ENCODE measurements around the gene KHDC1.
"Not testable (repeated sequence)": the region's sequence is repeated elsewhere in the genome, so short reads cannot be mapped to it uniquely, and the experiment has no call there.

KHDC1 gene

GRCh38 chr6:73262671-73263569, at the start of gene KHDC1:
KHDC1 (minus strand) TSS chr6:73263196; CDS start chr6:73242517, 20,679 bp downstream.
- DNase-seq: peak; percentile 48 to 56

- DNase-seq: not testable (repeated sequence)
These were observed 47.5 kb upstream of the KHDC1 start for GRCh38 chr6:73310503-73310845.

GRCh38 chr6:73309785-73310502, 46.9 kb upstream of the KHDC1 start:
- DNase-seq: peak; percentile 49 to 61

- DNase-seq: no peak
These were observed 46.5 kb upstream of the KHDC1 start for GRCh38 chr6:73309535-73309784.

- no peak for DNase-seq
These were observed 45.9 kb upstream of the KHDC1 start for GRCh38 chr6:73308712-73309534.

- DNase-seq: not testable (repeated sequence)
These were observed 40.8 kb upstream of the KHDC1 start for GRCh38 chr6:73303773-73304172.

GRCh38 chr6:73302339-73302738, 39.3 kb upstream of the KHDC1 start:
- no peak for DNase-seq

- DNase-seq: no peak
These were observed 36.4 kb upstream of the KHDC1 start for GRCh38 chr6:73299151-73299971.

- no peak for DNase-seq
These were observed 30.3 kb upstream of the KHDC1 start for GRCh38 chr6:73293331-73293730.

- DNase-seq: no peak
These were observed 27.4 kb upstream of the KHDC1 start for GRCh38 chr6:73290435-73290834.

GRCh38 chr6:73286752-73287151, 23.8 kb upstream of the KHDC1 start:
- no peak for DNase-seq

GRCh38 chr6:73285674-73286283, 22.8 kb upstream of the KHDC1 start:
- no peak for DNase-seq

- no peak for DNase-seq
These were observed 19.9 kb upstream of the KHDC1 start for GRCh38 chr6:73282871-73283270.

- DNase-seq: not testable (repeated sequence)
These were observed 18.7 kb upstream of the KHDC1 start for GRCh38 chr6:73281684-73282083.

GRCh38 chr6:73269296-73269695, 6.3 kb upstream of the KHDC1 start:
- DNase-seq: not testable (repeated sequence)

GRCh38 chr6:73268896-73269295, 5.9 kb upstream of the KHDC1 start:
- not testable (repeated sequence) for DNase-seq

- no peak for DNase-seq
These were observed 1.4 kb upstream of the KHDC1 start for GRCh38 chr6:73264446-73264845.

GRCh38 chr6:73263570-73263909, 544 bp upstream of the KHDC1 start:
- DNase-seq: no peak

- DNase-seq: no peak
These were observed 4.3 kb downstream of the KHDC1 start for GRCh38 chr6:73258721-73259120.

GRCh38 chr6:73254323-73254722, 8.7 kb downstream of the KHDC1 start:
- DNase-seq: not testable (repeated sequence)

GRCh38 chr6:73252703-73253102, 10.3 kb downstream of the KHDC1 start:
- DNase-seq: no peak

- no peak for DNase-seq
These were observed 13.0 kb downstream of the KHDC1 start for GRCh38 chr6:73250016-73250415.

All from stimulated activated CD4-positive, alpha-beta T cell treated with anti-CD3 and anti-CD28 coated beads, Interleukin-4, amount 100 ng/mL, for 4 hours (primary cell).